SK-N-SH (cell line): ENCODE data around the gene CPED1. TPM values are rescaled to one million over a fixed set of nuclear protein-coding genes. Genes with fewer than 3 reads are reported as not detected.

Experiments used
- CTCF ChIA-PET: fragments of 300-600, 350-600 bp; formaldehyde crosslinking; extraction: SDS; loops from one replicate; lab custom pipeline; 2021; lab: Yijun Ruan, JAX
- POLR2A ChIA-PET: fragments of 350-600 bp; sonication (Branson Sonifier 250); formaldehyde crosslinking; extraction: SDS; loops from one replicate; lab custom pipeline; 2020; ENCODE audit warnings: antibody characterized with exemption, inconsistent platforms; lab: Yijun Ruan, JAX
- DNase-seq: peaks from one replicate; pipeline ENCODE4 v3.0.0; 2012
- H2AFZ ChIP-seq: fragments of 200-600 bp; sonication (generic); 2 replicates; pipeline ENCODE4 v1.8.1; 2016; ENCODE audit warnings: antibody characterized with exemption, mild to moderate bottlenecking, low read depth
- H3F3A ChIP-seq: fragments of 200-600 bp; sonication (generic); replicated peaks from 2 replicates; pipeline ENCODE3; 2016; ENCODE audit warnings: antibody characterized with exemption, mild to moderate bottlenecking; ENCODE audit not compliant: insufficient read depth
- H3K27ac ChIP-seq, 2 experiments: fragments of 200-500 bp in 1 of 2; fragments of 200-600 bp in 1 of 2; sonication (Bioruptor generic) in 1 of 2; sonication (generic), shearing (Covaris generic) in 1 of 2; 2 replicates each; pipeline versions ENCODE4 v1.5.1 to v1.6.1; 2014 to 2016; ENCODE audit warnings: low read depth in 2 of 2, inconsistent platforms in 1 of 2, low read length in 1 of 2, mild to moderate bottlenecking in 1 of 2, mixed read lengths in 1 of 2
- H3K27me3 ChIP-seq: fragments of 200-600 bp; sonication (generic), shearing (Covaris generic); 2 replicates; pipeline ENCODE4 v1.6.1; 2016; ENCODE audit warnings: mixed run types; ENCODE audit not compliant: insufficient read depth
- H3K36me3 ChIP-seq, 2 experiments: fragments of 200-500 bp in 1 of 2; fragments of 200-600 bp in 1 of 2; sonication (Bioruptor generic) in 1 of 2; sonication (generic) in 1 of 2; replicated peaks in 1 of 2; 2 replicates each; pipeline versions ENCODE3 to v1.5.1; 2014 to 2016; ENCODE audit warnings: low read length in 1 of 2, mild to moderate bottlenecking in 1 of 2; ENCODE audit not compliant: insufficient read depth in 2 of 2, control insufficient read depth in 1 of 2
- H3K4me1 ChIP-seq, 2 experiments: fragments of 200-500 bp in 1 of 2; fragments of 200-600 bp in 1 of 2; sonication (Bioruptor generic) in 1 of 2; sonication (generic), shearing (Covaris generic) in 1 of 2; 2 replicates each; pipeline versions ENCODE4 v1.5.1 to v1.6.1; 2014 to 2016; ENCODE audit warnings: low read depth in 1 of 2, low read length in 1 of 2, mixed run types in 1 of 2; ENCODE audit not compliant: insufficient read depth in 2 of 2, control insufficient read depth in 1 of 2
- H3K4me2 ChIP-seq: fragments of 200-600 bp; sonication (generic), shearing (Covaris generic); 2 replicates; pipeline ENCODE4 v1.6.1; 2017; ENCODE audit warnings: mixed run types
- H3K4me3 ChIP-seq, 2 experiments: fragments of 200-500 bp in 1 of 2; fragments of 200-600 bp in 1 of 2; sonication (Bioruptor generic) in 1 of 2; sonication (generic), shearing (Covaris generic) in 1 of 2; 2 replicates each; pipeline versions ENCODE4 v1.5.1 to v1.8.1; 2014 to 2016; ENCODE audit warnings: low read depth in 2 of 2, inconsistent platforms in 1 of 2, low read length in 1 of 2, mild to moderate bottlenecking in 1 of 2, mixed read lengths in 1 of 2, moderate library complexity in 1 of 2
- H3K79me2 ChIP-seq: fragments of 200-600 bp; sonication (generic); 2 replicates; pipeline ENCODE4 v1.8.1; 2017; ENCODE audit warnings: mild to moderate bottlenecking; ENCODE audit not compliant: insufficient read depth
- H3K9ac ChIP-seq: fragments of 200-600 bp; sonication (generic); 2 replicates; pipeline ENCODE4 v1.6.1; 2017; ENCODE audit warnings: mixed run types
- H3K9me2 ChIP-seq: fragments of 200-600 bp; sonication (generic); 2 replicates; pipeline ENCODE4 v1.6.1; 2017; ENCODE audit warnings: mixed run types
- H3K9me3 ChIP-seq: fragments of 200-600 bp; sonication (generic); 2 replicates; pipeline ENCODE4 v1.6.1; 2017; ENCODE audit warnings: mixed run types, mild to moderate bottlenecking, moderate library complexity
- H4K20me1 ChIP-seq: fragments of 200-600 bp; sonication (generic); 2 replicates; pipeline ENCODE4 v1.6.1; 2017; ENCODE audit warnings: mild to moderate bottlenecking, mixed run types; ENCODE audit not compliant: insufficient read depth
- CHD2 ChIP-seq: fragments of 150-350 bp; IDR thresholded peaks from 2 replicates; pipeline ENCODE4 v1.6.1; 2018; ENCODE audit warnings: low read length; ENCODE audit not compliant: partially characterized antibody
- CTCF ChIP-seq: fragments of 200-600 bp; sonication (generic); IDR thresholded peaks from 2 replicates; pipeline ENCODE4 v1.6.1; 2017; ENCODE audit warnings: antibody characterized with exemption, mild to moderate bottlenecking, moderate library complexity
- ELF1 ChIP-seq: IDR thresholded peaks from 2 replicates; pipeline ENCODE4 v1.4.0; 2012
- EZH2phosphoT487 ChIP-seq: fragments of 200-600 bp; sonication (generic); IDR thresholded peaks from 2 replicates; pipeline ENCODE4 v1.6.1; 2017; ENCODE audit warnings: low read depth, mixed run types, mild to moderate bottlenecking, antibody characterized with exemption, moderate library complexity, borderline replicate concordance
- FOXJ3 ChIP-seq: sonication (generic); formaldehyde crosslinking; IDR thresholded peaks from 2 replicates; pipeline ENCODE4 v1.5.1; 2020; ENCODE audit warnings: mild to moderate bottlenecking, missing genetic modification reagents
- FOXM1 ChIP-seq: IDR thresholded peaks from 2 replicates; pipeline ENCODE4 v1.4.0; 2012; ENCODE audit warnings: low read depth, mild to moderate bottlenecking
- GATA2 ChIP-seq: sonication (generic); formaldehyde crosslinking; IDR thresholded peaks from 2 replicates; pipeline ENCODE4 v1.5.0; 2020; ENCODE audit warnings: mild to moderate bottlenecking, missing genetic modification reagents
- JUND ChIP-seq: IDR thresholded peaks from 2 replicates; pipeline ENCODE4 v1.4.0; 2012
- MAX ChIP-seq: IDR thresholded peaks from 2 replicates; pipeline ENCODE4 v1.4.0; 2012; ENCODE audit warnings: low read depth
- MXI1 ChIP-seq: IDR thresholded peaks from 2 replicates; pipeline ENCODE4 v1.6.1; 2012; ENCODE audit warnings: mild to moderate bottlenecking, low read depth, low read length, improper control_type of control experiment
- NFIC ChIP-seq: IDR thresholded peaks from 2 replicates; pipeline ENCODE4 v1.4.0; 2012; ENCODE audit warnings: borderline replicate concordance
- PBX3 ChIP-seq: IDR thresholded peaks from 2 replicates; pipeline ENCODE4; 2012
- RAD21 ChIP-seq: IDR thresholded peaks from 2 replicates; pipeline ENCODE4 v1.6.1; 2012; ENCODE audit warnings: mild to moderate bottlenecking, low read length
- RCOR1 ChIP-seq: fragments of 150-350 bp; IDR thresholded peaks from 2 replicates; pipeline ENCODE4 v1.6.1; 2017; ENCODE audit warnings: antibody characterized with exemption, low read length
- RFX5 ChIP-seq: IDR thresholded peaks from 2 replicates; pipeline ENCODE4 v1.6.1; 2012; ENCODE audit warnings: mild to moderate bottlenecking, improper control_type of control experiment, low read length
- RXRA ChIP-seq: IDR thresholded peaks from 2 replicates; pipeline ENCODE4 v1.4.0; 2012; ENCODE audit warnings: low read depth, mild to moderate bottlenecking, borderline replicate concordance
- SIN3A ChIP-seq: IDR thresholded peaks from 2 replicates; pipeline ENCODE4 v1.6.1; 2012; ENCODE audit warnings: low read depth, mild to moderate bottlenecking, low read length, moderate library complexity, borderline replicate concordance
- SMC3 ChIP-seq: IDR thresholded peaks from 2 replicates; pipeline ENCODE4 v1.6.1; 2012; ENCODE audit warnings: low read depth, low read length, improper control_type of control experiment
- TAF1 ChIP-seq: IDR thresholded peaks from 2 replicates; pipeline ENCODE4 v1.6.1; 2012; ENCODE audit warnings: low read depth, mild to moderate bottlenecking, low read length, moderate library complexity, borderline replicate concordance
- TEAD4 ChIP-seq: IDR thresholded peaks from 2 replicates; pipeline ENCODE4 v1.4.0; 2012; ENCODE audit warnings: mild to moderate bottlenecking, borderline replicate concordance; ENCODE audit not compliant: insufficient read depth
- USF1 ChIP-seq: IDR thresholded peaks from 2 replicates; pipeline ENCODE4 v1.4.0; 2012; ENCODE audit warnings: low read depth, borderline replicate concordance
- USF2 ChIP-seq: fragments of 150-350 bp; IDR thresholded peaks from 2 replicates; pipeline ENCODE4 v1.6.1; 2017; ENCODE audit warnings: antibody characterized with exemption, low read length, low read depth, borderline replicate concordance
- YY1 ChIP-seq: IDR thresholded peaks from 2 replicates; pipeline ENCODE4 v1.4.0; 2012; ENCODE audit warnings: low read depth, mild to moderate bottlenecking
- ZBTB33 ChIP-seq: IDR thresholded peaks from 2 replicates; pipeline ENCODE4 v1.4.0; 2012; ENCODE audit warnings: low read depth, borderline replicate concordance
- WGBS: methylation state at CpG from one replicate; pipeline ENCODE4 v1.1.6; 2017; ENCODE audit warnings: low lambda C conversion rate; 5-methylcytosine and 5-hydroxymethylcytosine counted together
- polyA plus RNA-seq, 3 experiments: library from polyadenylated mRNA; depleted of rRNA; stranded (reverse); fragments of >200 nt; gene quantifications; 2 replicates each; pipeline ENCODE4 v1.2.3, GENCODE V29; 2012

The CPED1 gene
- polyA plus RNA-seq, 1 of the 3 experiments (the other 2 are of a cell fraction): 4.4 TPM

GRCh38 chr7:120985130-120985758 is 3.3 kb upstream of the CPED1 start:
- Histone ChIP-seq H3K4me1 (peaks cover 0 to 14% of the 10 kb centered on the region in 2 experiments; a peak in 2 of 4 replicates), H3F3A (peaks cover 18% of the 10 kb centered on the region), H3K4me2 (no peak overlapping the region), H3K9me3 (no peaks in the 10 kb centered on the region), H2AFZ (no peak overlapping the region), H3K36me3 (no peaks in the 10 kb centered on the region), H3K9me2 (no peaks in the 10 kb centered on the region), H3K9ac (no peak overlapping the region), H3K79me2 (peaks cover 5% of the 10 kb centered on the region; the same call in 1 of the 2 replicates), H3K4me3 (no peak overlapping the region), H3K27ac (peak overlapping the region in 1 of 2 experiments; percentile 67; a peak in 2 of 4 replicates), H3K27me3 (no peaks in the 10 kb centered on the region), H4K20me1 (no peaks in the 10 kb centered on the region)
- WGBS: 31% methylated on average over 2 of the region's 2 CpGs
- peak; percentile 72 for DNase-seq
- ChIA-PET POLR2A (interaction anchor here (0.6 kb wide), 1 partner anchor 128 kb away, joined by 3 read pairs; no protein-coding TSS in a partner anchor), CTCF (interaction anchor here (0.7 to 8.9 kb wide), 15 partner anchors 9 to 193 kb away, joined by 3 to 397 read pairs (median 6); partner anchors contain the start of gene ING3)
- TF ChIP-seq RXRA: no peak
- TF ChIP-seq CHD2: peak; percentile 84
- no peak for TF ChIP-seq SIN3A
- 0 out of 2 replicates have a peak, but pooled peaks have one; percentile 13 for TF ChIP-seq RAD21
- TF ChIP-seq EZH2phosphoT487: no peak
- no peak for TF ChIP-seq USF2
- no peak for TF ChIP-seq NFIC
- TF ChIP-seq ELF1: no peak
- no peak for TF ChIP-seq ZBTB33
- no peak for TF ChIP-seq JUND
- TF ChIP-seq RCOR1: peak; percentile 81; the same call in 1 of the 2 replicates
- no peak; the same call in 1 of the 2 replicates for TF ChIP-seq RFX5
- no peak for TF ChIP-seq TEAD4
- TF ChIP-seq SMC3: no peak
- peak; percentile 54; the same call in 1 of the 2 replicates for TF ChIP-seq MXI1
- TF ChIP-seq MAX: no peak
- no peak for TF ChIP-seq YY1
- peak; percentile 98 for TF ChIP-seq GATA2 (CRISPR knock-in tag)
- TF ChIP-seq USF1: no peak
- TF ChIP-seq FOXM1: no peak
- TF ChIP-seq CTCF: no peak
- no peak for TF ChIP-seq PBX3
- no peak for TF ChIP-seq TAF1
- TF ChIP-seq FOXJ3: peak; percentile 93
